Endothelial cell of umbilical vein (primary cell): ENCODE measurements around the gene SRGAP3. TPM values are rescaled to one million over a fixed set of nuclear protein-coding genes. Genes with fewer than 3 reads are reported as not detected.

ENCODE experiments used
- BruUV-seq: library from RNA; stranded (reverse); fragments of 400-500 nt; replicated peaks from 2 replicates; lab custom pipeline; 2021; lab: Mats Ljungman, UMichigan
- CTCF ChIA-PET: fragments of 300-600, 350-600 bp; sonication (Branson Sonifier 250); formaldehyde crosslinking; loops from one replicate; lab custom pipeline; 2021; ENCODE audit warnings: antibody characterized with exemption, inconsistent platforms; lab: Charles Lee
- POLR2A ChIA-PET: fragments of 300-600, 350-600 bp; sonication (Branson Sonifier 250); formaldehyde crosslinking; loops from one replicate; lab custom pipeline; 2021; ENCODE audit warnings: antibody characterized with exemption, inconsistent platforms; lab: Charles Lee
- DNase-seq: peaks from one replicate; pipeline ENCODE4 v3.0.0-alpha.2; 2011; ENCODE audit warnings: low read depth, low spot score
- FAIRE-seq: peaks from 2 replicates; lab custom pipeline; 2011; peaks lifted over from hg19 to GRCh38; lab: Jason Lieb, UNC
- H2AFZ ChIP-seq: 2 replicates; pipeline ENCODE4 v1.6.0; 2012; ENCODE audit warnings: low read depth, low read length, control low read depth, inconsistent platforms
- H3K27ac ChIP-seq: 2 replicates; pipeline ENCODE4 v1.5.1; 2011; ENCODE audit warnings: low read depth, mild to moderate bottlenecking, control low read depth, low read length, moderate library complexity; ENCODE audit not compliant: insufficient read depth
- H3K27me3 ChIP-seq, 2 experiments: 2 replicates each; pipeline versions ENCODE4 v1.6.0 to v1.6.1; 2011; ENCODE audit warnings: low read length in 2 of 2, mixed read lengths in 1 of 2; ENCODE audit not compliant: control insufficient read depth in 2 of 2, insufficient read depth in 2 of 2
- H3K36me3 ChIP-seq, 2 experiments: 2 replicates in 1 of 2; 3 replicates in 1 of 2; pipeline ENCODE4 v1.5.1; 2011; ENCODE audit warnings: low read length in 2 of 2, mild to moderate bottlenecking in 1 of 2, moderate library complexity in 1 of 2; ENCODE audit not compliant: control insufficient read depth in 2 of 2, insufficient read depth in 2 of 2; ENCODE audit errors: extremely low read depth in 1 of 2
- H3K4me1 ChIP-seq: 3 replicates; pipeline ENCODE4 v1.5.1; 2011; ENCODE audit warnings: mild to moderate bottlenecking, low read length; ENCODE audit not compliant: control insufficient read depth, insufficient read depth; ENCODE audit errors: extremely low read depth
- H3K4me2 ChIP-seq: 2 replicates; pipeline ENCODE4 v1.6.1; 2011; ENCODE audit warnings: low read length, control low read depth, mixed read lengths; ENCODE audit not compliant: insufficient read depth
- H3K4me3 ChIP-seq, 3 experiments: fragments of 200-600 bp in 1 of 3; sonication (generic), shearing (Covaris generic) in 1 of 3; replicated peaks in 1 of 3; 2 replicates each; pipeline ENCODE4 v1.5.1; 2011 to 2016; ENCODE audit warnings: control low read depth in 3 of 3, low read length in 3 of 3, mild to moderate bottlenecking in 2 of 3, inconsistent platforms in 1 of 3, low read depth in 1 of 3, moderate library complexity in 1 of 3; ENCODE audit not compliant: insufficient read depth in 1 of 3
- H3K79me2 ChIP-seq: 2 replicates; pipeline ENCODE4 v1.6.0; 2012; ENCODE audit warnings: low read length, inconsistent platforms; ENCODE audit not compliant: control insufficient read depth, insufficient read depth
- H3K9ac ChIP-seq: replicated peaks from 2 replicates; pipeline ENCODE3; 2011; ENCODE audit warnings: low read length, control low read depth; ENCODE audit not compliant: insufficient read depth; ENCODE audit errors: extremely low read depth
- H3K9me1 ChIP-seq: replicated peaks from 3 replicates; pipeline ENCODE4 v1.6.0; 2011; ENCODE audit warnings: mild to moderate bottlenecking, low read length; ENCODE audit not compliant: control insufficient read depth, insufficient read depth; ENCODE audit errors: extremely low read depth
- H3K9me3 ChIP-seq: replicated peaks from 2 replicates; pipeline ENCODE4 v1.5.1; 2012; ENCODE audit warnings: low read length, inconsistent platforms; ENCODE audit not compliant: control insufficient read depth, insufficient read depth
- H4K20me1 ChIP-seq: replicated peaks from 2 replicates; pipeline ENCODE3; 2011; ENCODE audit warnings: mild to moderate bottlenecking, low read length; ENCODE audit not compliant: control insufficient read depth, insufficient read depth; ENCODE audit errors: extremely low read depth
- EZH2 ChIP-seq: IDR thresholded peaks from 2 replicates; pipeline ENCODE4 v1.6.1; 2012; ENCODE audit warnings: borderline replicate concordance, low read depth, mild to moderate bottlenecking, moderate library complexity, low read length, inconsistent platforms; ENCODE audit not compliant: severe bottlenecking
- FOS ChIP-seq: IDR thresholded peaks from 2 replicates; pipeline ENCODE4 v1.6.1; 2011; ENCODE audit warnings: mild to moderate bottlenecking, low read length, moderate library complexity, borderline replicate concordance; ENCODE audit not compliant: insufficient read depth
- GATA2 ChIP-seq: IDR thresholded peaks from 2 replicates; pipeline ENCODE4 v1.7.0; 2011; ENCODE audit warnings: low read depth, mild to moderate bottlenecking, moderate library complexity, mixed read lengths, low read length; ENCODE audit not compliant: insufficient read length, insufficient read depth
- JUN ChIP-seq: IDR thresholded peaks from 2 replicates; pipeline ENCODE4 v1.6.1; 2011; ENCODE audit warnings: borderline replicate concordance, low read depth; ENCODE audit not compliant: insufficient read length, insufficient read depth
- MYC ChIP-seq: IDR thresholded peaks from one replicate; pipeline ENCODE4 v1.6.1; 2011; ENCODE audit warnings: mild to moderate bottlenecking, low read depth, low read length
- POLR2A ChIP-seq: IDR thresholded peaks from 2 replicates; pipeline ENCODE4 v1.6.1; 2012; ENCODE audit warnings: low read depth, mild to moderate bottlenecking, control low read depth, low read length
- POLR2AphosphoS5 ChIP-seq: IDR thresholded peaks from 2 replicates; pipeline ENCODE4 v1.6.1; 2012; ENCODE audit warnings: low read depth, mild to moderate bottlenecking, control low read depth, low read length, moderate library complexity; ENCODE audit not compliant: insufficient read depth
- dilution Hi-C: fragments of 300-500 bp; cut with MboI; formaldehyde crosslinking; loops from one replicate; pipeline ENCODE4 v1.15.0; 2019; ENCODE audit warnings: low sequenced_read_pairs; ENCODE audit not compliant: extremely low pct_ligation_motif_present
- intact Hi-C: fragments of 100-400 bp; cut with micrococcal nuclease; formaldehyde crosslinking; loops from one replicate; pipeline ENCODE4 v1.10.0; 2022
- polyA plus RNA-seq, 4 experiments: library from polyadenylated mRNA; depleted of rRNA in 3 of 4; stranded (reverse) in 3 of 4; unstranded in 1 of 4; fragments of >200 nt; gene quantifications; 2 replicates each; pipeline versions ENCODE4 v1.2.1 to v1.2.3, GENCODE V29; 2011 to 2012; ENCODE audit warnings: missing spikeins in 1 of 4
- total RNA-seq: library from RNA; stranded (reverse); gene quantifications from 2 replicates; pipeline ENCODE4 v1.2.3, GENCODE V29; 2021
- TF ChIP-seq, protein P1 (sequence below), 2 donors: IDR thresholded peaks; 1 replicate in 1 of 2; 2 replicates in 1 of 2; pipeline ENCODE4 v1.5.1; 2011; ENCODE audit warnings: low read length in 2 of 2, mild to moderate bottlenecking in 2 of 2, moderate library complexity in 2 of 2, control low read depth in 1 of 2, inconsistent platforms in 1 of 2, low read depth in 1 of 2; ENCODE audit not compliant: insufficient read depth in 1 of 2; ENCODE audit errors: extremely low read depth in 1 of 2
- TF ChIP-seq, protein P2 (sequence below): IDR thresholded peaks from 2 replicates; pipeline ENCODE4 v1.6.1; 2011; ENCODE audit not compliant: insufficient read depth, insufficient read length

Gene SRGAP3
- total and polyA plus RNA-seq, 2 donors (not counting 3 experiments of a cell fraction or from before 2014, with no cell fraction given): 0.06 TPM; not detected in 1

DNA sequence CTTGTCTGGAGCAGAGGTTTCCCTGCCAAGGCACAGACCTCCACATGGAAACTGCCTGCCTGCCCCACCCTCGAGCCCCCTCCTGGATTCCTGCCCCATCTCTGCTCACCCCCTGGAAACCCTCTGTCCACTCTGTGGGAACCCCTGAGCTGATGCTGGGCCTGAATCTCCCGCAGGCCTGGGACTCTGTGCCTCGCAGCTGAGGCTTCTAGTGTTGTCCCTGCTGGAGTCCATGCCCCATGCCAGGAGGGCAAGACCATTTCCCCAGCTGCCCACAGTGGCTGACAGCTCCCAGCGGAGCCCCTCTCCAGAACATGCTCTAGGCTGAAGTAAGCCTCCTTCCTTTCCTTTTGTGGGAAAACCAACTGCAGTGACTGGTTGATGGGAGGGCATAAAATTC, 46.9 kb downstream of the SRGAP3 start:
- intact Hi-C loops: no loop called here
- Histone ChIP-seq H3K4me3 (no peak overlapping the region), H3K9me1 (no peaks in the 10 kb centered on the region), H3K9ac (no peak overlapping the region), H3K36me3 (no peaks in the 10 kb centered on the region), H4K20me1 (no peaks in the 10 kb centered on the region), H3K4me1 (no peaks in the 10 kb centered on the region), H3K9me3 (no peaks in the 10 kb centered on the region), H3K4me2 (no peak overlapping the region), H3K79me2 (no peaks in the 10 kb centered on the region), H3K27ac (no peak overlapping the region), H2AFZ (no peak overlapping the region), H3K27me3 (peaks cover 0 to 3% of the 10 kb centered on the region in 2 experiments)
- DNase-seq (no peak), FAIRE-seq (no peak)
- BruUV-seq: no TSS peak
- ChIA-PET CTCF (interaction anchor here (0.7 kb wide), 1 partner anchor 9 kb away, joined by 3 read pairs; no protein-coding TSS in a partner anchor), POLR2A (no interaction called here)
- no peak for TF ChIP-seq EZH2
- TF ChIP-seq, protein P1, sequence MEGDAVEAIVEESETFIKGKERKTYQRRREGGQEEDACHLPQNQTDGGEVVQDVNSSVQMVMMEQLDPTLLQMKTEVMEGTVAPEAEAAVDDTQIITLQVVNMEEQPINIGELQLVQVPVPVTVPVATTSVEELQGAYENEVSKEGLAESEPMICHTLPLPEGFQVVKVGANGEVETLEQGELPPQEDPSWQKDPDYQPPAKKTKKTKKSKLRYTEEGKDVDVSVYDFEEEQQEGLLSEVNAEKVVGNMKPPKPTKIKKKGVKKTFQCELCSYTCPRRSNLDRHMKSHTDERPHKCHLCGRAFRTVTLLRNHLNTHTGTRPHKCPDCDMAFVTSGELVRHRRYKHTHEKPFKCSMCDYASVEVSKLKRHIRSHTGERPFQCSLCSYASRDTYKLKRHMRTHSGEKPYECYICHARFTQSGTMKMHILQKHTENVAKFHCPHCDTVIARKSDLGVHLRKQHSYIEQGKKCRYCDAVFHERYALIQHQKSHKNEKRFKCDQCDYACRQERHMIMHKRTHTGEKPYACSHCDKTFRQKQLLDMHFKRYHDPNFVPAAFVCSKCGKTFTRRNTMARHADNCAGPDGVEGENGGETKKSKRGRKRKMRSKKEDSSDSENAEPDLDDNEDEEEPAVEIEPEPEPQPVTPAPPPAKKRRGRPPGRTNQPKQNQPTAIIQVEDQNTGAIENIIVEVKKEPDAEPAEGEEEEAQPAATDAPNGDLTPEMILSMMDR (IDR thresholded peaks at IDR 0.05; ENCODE audit: extremely low read depth in 1 of 2, insufficient read depth in 1 of 2, low read depth in 1 of 2, low read length in 2 of 2): no peak
- no peak for TF ChIP-seq FOS
- TF ChIP-seq MYC: no peak
- no peak for TF ChIP-seq JUN
- TF ChIP-seq GATA2: no peak
- TF ChIP-seq, protein P2, sequence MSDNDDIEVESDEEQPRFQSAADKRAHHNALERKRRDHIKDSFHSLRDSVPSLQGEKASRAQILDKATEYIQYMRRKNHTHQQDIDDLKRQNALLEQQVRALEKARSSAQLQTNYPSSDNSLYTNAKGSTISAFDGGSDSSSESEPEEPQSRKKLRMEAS: no peak
- TF ChIP-seq POLR2A: no peak
- no peak for TF ChIP-seq POLR2AphosphoS5
- dilution Hi-C loops: no loop called here
